ES-I3 (cell line): ENCODE results near the gene SUSD5.
"Not testable (repeated sequence)": the region's sequence is repeated elsewhere in the genome, so short reads cannot be mapped to it uniquely, and the experiment has no call there.

Experiments
- H3K36me3 ChIP-seq: 2 replicates; pipeline ENCODE4 v1.6.1; 2013; ENCODE audit warnings: mild to moderate bottlenecking, low read length, control low read depth, moderate library complexity; ENCODE audit not compliant: insufficient read depth
- H3K4me1 ChIP-seq: 2 replicates; pipeline ENCODE4 v1.6.1; 2013; ENCODE audit warnings: mild to moderate bottlenecking, control low read depth, low read length; ENCODE audit not compliant: insufficient read depth
- H3K9ac ChIP-seq: 2 replicates; pipeline ENCODE4 v1.6.1; 2013; ENCODE audit warnings: low read depth, mild to moderate bottlenecking, low read length, moderate library complexity
- H3K9me3 ChIP-seq: 2 replicates; pipeline ENCODE4 v1.6.1; 2013; ENCODE audit warnings: mild to moderate bottlenecking, low read length, moderate library complexity; ENCODE audit not compliant: control insufficient read depth, insufficient read depth

SUSD5 gene

GRCh38 chr3:33174711-33175414 lies 43.7 kb downstream of the SUSD5 start:
- no peaks in the 10 kb centered on the region for H3K4me1 ChIP-seq
- H3K9ac ChIP-seq = no peak overlapping the region
- no peaks in the 10 kb centered on the region for H3K9me3 ChIP-seq
- H3K36me3 ChIP-seq = no peaks in the 10 kb centered on the region

- Histone ChIP-seq H3K36me3 (no peaks in the 10 kb centered on the region), H3K9me3 (no peaks in the 10 kb centered on the region), H3K4me1 (no peaks in the 10 kb centered on the region), H3K9ac (no peak overlapping the region)
These were observed 44.5 kb downstream of the SUSD5 start for GRCh38 chr3:33174095-33174494.

GRCh38 chr3:33173672-33174071 lies 44.9 kb downstream of the SUSD5 start:
- Histone ChIP-seq H3K4me1 (no peaks in the 10 kb centered on the region), H3K9me3 (no peaks in the 10 kb centered on the region), H3K36me3 (no peaks in the 10 kb centered on the region), H3K9ac (no peak overlapping the region)

- no peaks in the 10 kb centered on the region for H3K4me1 ChIP-seq
- H3K36me3 ChIP-seq = no peaks in the 10 kb centered on the region
- H3K9ac ChIP-seq = no peak overlapping the region
- H3K9me3 ChIP-seq = no peaks in the 10 kb centered on the region
These were observed 45.5 kb downstream of the SUSD5 start for GRCh38 chr3:33173103-33173502.

GRCh38 chr3:33171580-33171979 lies 47.0 kb downstream of the SUSD5 start:
- Histone ChIP-seq H3K4me1 (peaks cover 8% of the 10 kb centered on the region; the same call in 1 of the 2 replicates), H3K9ac (no peak overlapping the region), H3K36me3 (no peaks in the 10 kb centered on the region), H3K9me3 (no peaks in the 10 kb centered on the region)

GRCh38 chr3:33170531-33170930 lies 48.1 kb downstream of the SUSD5 start:
- H3K9me3 ChIP-seq = no peaks in the 10 kb centered on the region
- no peaks in the 10 kb centered on the region for H3K36me3 ChIP-seq
- H3K4me1 ChIP-seq = peaks cover 8% of the 10 kb centered on the region; the same call in 1 of the 2 replicates
- H3K9ac ChIP-seq = no peak overlapping the region

- no peaks in the 10 kb centered on the region for H3K36me3 ChIP-seq
- H3K4me1 ChIP-seq = peaks cover 8% of the 10 kb centered on the region; the same call in 1 of the 2 replicates
- H3K9ac ChIP-seq = no peak overlapping the region
- H3K9me3 ChIP-seq = no peaks in the 10 kb centered on the region
These were observed 50.8 kb downstream of the SUSD5 start for GRCh38 chr3:33167716-33168336.

GRCh38 chr3:33167284-33167683 lies 51.3 kb downstream of the SUSD5 start:
- no peak overlapping the region for H3K9ac ChIP-seq
- H3K4me1 ChIP-seq = peaks cover 8% of the 10 kb centered on the region; the same call in 1 of the 2 replicates
- no peaks in the 10 kb centered on the region for H3K9me3 ChIP-seq
- no peaks in the 10 kb centered on the region for H3K36me3 ChIP-seq

- peaks cover 8% of the 10 kb centered on the region; the same call in 1 of the 2 replicates for H3K4me1 ChIP-seq
- no peak overlapping the region for H3K9ac ChIP-seq
- no peaks in the 10 kb centered on the region for H3K9me3 ChIP-seq
- no peaks in the 10 kb centered on the region for H3K36me3 ChIP-seq
These were observed 52.5 kb downstream of the SUSD5 start for GRCh38 chr3:33166095-33166494.

- no peaks in the 10 kb centered on the region for H3K9me3 ChIP-seq
- peaks cover 8% of the 10 kb centered on the region; the same call in 1 of the 2 replicates for H3K4me1 ChIP-seq
- no peaks in the 10 kb centered on the region for H3K36me3 ChIP-seq
- H3K9ac ChIP-seq = no peak overlapping the region
These were observed 53.2 kb downstream of the SUSD5 start for GRCh38 chr3:33165372-33165771.

GRCh38 chr3:33162621-33163020 lies 56.0 kb downstream of the SUSD5 start:
- H3K4me1 ChIP-seq, H3K9me3 ChIP-seq, H3K9ac ChIP-seq, H3K36me3 ChIP-seq: not testable (repeated sequence)

GRCh38 chr3:33159981-33160380 lies 58.6 kb downstream of the SUSD5 start:
- Histone ChIP-seq H3K9me3 (no peaks in the 10 kb centered on the region), H3K4me1 (no peaks in the 10 kb centered on the region), H3K9ac (no peak overlapping the region), H3K36me3 (no peaks in the 10 kb centered on the region)

GRCh38 chr3:33159234-33159633 lies 59.4 kb downstream of the SUSD5 start:
- H3K9ac ChIP-seq = no peak overlapping the region
- H3K36me3 ChIP-seq = no peaks in the 10 kb centered on the region
- H3K4me1 ChIP-seq = no peaks in the 10 kb centered on the region
- H3K9me3 ChIP-seq = no peaks in the 10 kb centered on the region

GRCh38 chr3:33155301-33155700 lies 63.3 kb downstream of the SUSD5 start:
- H3K9me3 ChIP-seq = no peaks in the 10 kb centered on the region
- H3K9ac ChIP-seq = no peak overlapping the region
- H3K36me3 ChIP-seq = no peaks in the 10 kb centered on the region

GRCh38 chr3:33153782-33154181 lies 64.8 kb downstream of the SUSD5 start:
- Histone ChIP-seq H3K4me1 (no peaks in the 10 kb centered on the region), H3K9ac (no peak overlapping the region), H3K9me3 (no peaks in the 10 kb centered on the region), H3K36me3 (no peaks in the 10 kb centered on the region)

More at GRCh38 chr3:33155301-33155700, 63.3 kb downstream of the SUSD5 start:
- H3K4me1 ChIP-seq = no peaks in the 10 kb centered on the region
